ENCODE data around the gene DNAH14.
"Not testable (repeated sequence)": the region's sequence is repeated elsewhere in the genome, so short reads cannot be mapped to it uniquely, and the experiment has no call there.

DNAH14 gene

DNA sequence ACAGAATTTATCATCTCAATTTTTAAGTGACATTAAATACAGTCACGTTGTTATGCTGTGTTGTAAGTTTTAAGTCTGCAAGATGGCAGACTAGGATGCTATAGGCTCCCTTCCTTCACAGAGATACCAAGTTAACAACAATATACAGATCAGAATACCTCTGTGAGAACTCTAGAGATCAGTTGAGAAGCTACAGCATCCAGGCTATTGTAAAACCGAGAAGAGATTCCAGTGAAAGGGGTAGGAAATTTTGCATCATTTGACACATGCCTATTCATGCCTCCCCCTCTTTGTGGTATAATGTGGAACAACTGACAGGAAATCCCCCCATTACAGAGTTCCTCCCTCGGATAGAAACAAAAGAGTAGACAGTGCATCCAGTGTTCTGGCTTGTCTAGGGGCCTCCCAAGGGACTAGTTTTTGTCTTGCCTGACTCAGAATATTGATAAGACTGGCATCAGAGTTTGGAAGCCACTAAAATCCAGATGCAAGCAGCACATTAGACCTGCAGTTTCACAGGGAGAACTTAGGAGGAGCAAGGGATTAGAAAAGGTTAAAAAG is 417.7 kb downstream of the DNAH14 start:
- no peak for DNase-seq (ENCODE audit: low spot score)

- no peak for DNase-seq (ENCODE audit: low spot score)
These were observed 418.9 kb downstream of the DNAH14 start for GRCh38 chr1:225348400-225348799.

DNA sequence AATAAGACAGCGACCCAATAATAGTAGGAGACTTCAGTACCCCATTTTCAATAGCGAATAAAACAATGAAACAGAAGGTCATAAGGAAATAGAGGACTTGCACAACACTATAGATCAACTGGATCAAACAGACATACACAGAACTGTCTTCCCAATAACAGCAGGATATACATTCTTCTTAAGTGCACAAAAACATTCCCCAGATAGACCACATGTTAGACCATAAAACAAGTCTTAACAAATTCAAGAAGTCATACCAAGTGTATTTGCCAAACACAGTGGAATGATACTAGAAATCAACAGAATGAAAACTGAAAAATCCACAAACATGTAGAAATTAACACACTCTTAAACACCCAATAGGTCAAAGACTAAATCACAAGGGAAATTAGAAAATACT is 420.4 kb downstream of the DNAH14 start:
- no peak for DNase-seq (ENCODE audit: low spot score)

- DNase-seq (ENCODE audit: low spot score): no peak
These were observed 421.4 kb downstream of the DNAH14 start for GRCh38 chr1:225350872-225351271.

DNA sequence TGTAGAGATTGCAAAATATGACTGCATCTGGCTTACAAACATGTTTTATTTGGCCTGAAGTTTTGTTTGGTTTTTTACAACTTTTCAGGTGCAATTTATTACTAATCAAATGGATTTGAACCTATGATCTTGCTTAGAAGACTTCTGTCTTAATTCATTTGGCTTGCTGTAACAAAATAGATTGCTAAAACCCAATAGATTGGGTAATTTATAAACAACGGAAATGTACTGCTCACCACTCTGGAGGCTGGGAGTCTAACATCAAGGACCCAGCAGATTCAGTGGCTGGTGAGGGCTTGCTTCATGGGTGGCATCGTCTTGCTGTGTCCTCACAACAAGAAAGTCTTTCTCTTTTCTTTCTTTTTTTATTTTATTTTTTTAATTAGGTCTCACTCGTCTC is 425.4 kb downstream of the DNAH14 start:
- DNase-seq (ENCODE audit: low spot score): no peak

GRCh38 chr1:225355863-225356262 is 426.4 kb downstream of the DNAH14 start:
- DNase-seq (ENCODE audit: low spot score): no peak

DNA sequence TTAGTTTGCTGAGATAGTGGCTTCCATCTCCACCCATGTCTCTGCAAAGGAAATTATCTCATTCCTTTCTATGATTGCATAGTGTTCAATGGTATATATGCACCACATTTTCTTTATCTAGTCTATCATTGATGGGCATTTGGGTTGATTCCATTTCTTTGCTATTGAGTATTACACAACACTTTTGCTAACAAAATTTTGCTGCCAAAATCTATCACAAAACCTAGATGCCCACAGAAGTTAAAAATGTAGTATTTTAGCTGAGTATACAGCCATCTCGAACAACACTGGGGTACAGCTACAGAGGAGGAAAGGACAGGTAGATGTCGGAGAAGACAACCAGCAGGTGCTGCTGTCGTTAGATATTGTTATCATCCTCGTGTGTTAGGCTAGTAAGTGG is 430.6 kb downstream of the DNAH14 start:
- no peak for DNase-seq (ENCODE audit: low spot score)

DNA sequence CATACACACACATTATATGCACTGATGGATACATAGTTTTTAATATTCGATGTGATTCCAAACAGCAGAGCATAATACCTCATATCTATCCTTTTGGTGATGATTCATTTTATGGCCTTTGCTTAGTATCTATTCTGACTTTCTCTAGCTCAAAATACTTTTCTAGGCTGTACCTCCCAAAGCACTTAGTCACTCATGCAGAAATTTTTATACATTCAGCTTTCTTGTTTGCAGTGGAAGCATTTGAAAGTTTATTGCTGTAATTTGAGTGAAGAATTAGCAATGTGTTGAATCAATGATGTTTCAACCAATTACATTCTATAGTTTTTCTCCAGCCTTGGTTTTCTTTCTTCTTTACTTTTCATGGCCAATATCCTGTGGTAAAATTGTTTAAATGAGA is 431.7 kb downstream of the DNAH14 start:
- no peak for DNase-seq (ENCODE audit: low spot score)

DNA sequence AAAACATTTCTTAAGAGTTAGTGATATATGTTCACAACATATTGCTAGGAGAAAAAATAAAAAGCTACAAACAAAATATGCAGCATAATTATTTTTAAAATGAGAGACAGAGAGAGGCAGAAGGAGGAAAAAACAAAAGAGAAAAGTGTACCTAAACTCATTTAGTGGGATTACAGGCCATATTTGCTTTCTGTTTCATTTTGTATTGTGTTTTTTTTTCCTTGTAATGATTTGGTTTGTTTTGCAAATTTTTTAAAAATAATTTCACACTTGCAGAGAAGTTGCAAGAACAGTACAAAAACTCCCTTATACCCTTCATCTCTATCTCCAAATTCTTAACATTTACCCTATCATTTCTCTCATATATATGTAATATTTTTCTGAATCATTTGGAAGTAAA is 433.3 kb downstream of the DNAH14 start:
- DNase-seq (ENCODE audit: low spot score): no peak

GRCh38 chr1:225364439-225364838 is 435.0 kb downstream of the DNAH14 start:
- DNase-seq (ENCODE audit: low spot score): no peak

- no peak for DNase-seq (ENCODE audit: low spot score)
These were observed 436.5 kb downstream of the DNAH14 start for GRCh38 chr1:225366018-225366417.

DNA sequence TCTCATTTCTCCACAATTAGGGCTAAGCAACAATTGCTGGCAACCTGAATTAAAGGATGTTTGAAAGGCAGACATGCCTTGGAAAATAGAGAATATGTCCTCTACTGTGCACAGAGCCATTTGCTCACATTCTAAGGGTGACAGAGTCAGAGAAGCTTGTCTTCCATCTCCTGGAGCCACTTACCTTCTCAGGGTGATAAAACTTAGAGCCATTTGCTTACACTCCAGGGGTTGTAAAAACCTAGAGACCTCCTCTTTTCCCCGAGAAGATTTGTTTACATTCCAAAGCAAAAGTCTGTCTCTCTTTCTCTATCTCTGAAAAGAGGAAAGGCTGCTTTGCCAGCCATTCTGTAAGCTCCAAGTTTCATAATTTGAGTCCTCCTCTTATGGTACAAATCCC is 437.1 kb downstream of the DNAH14 start:
- no peak for DNase-seq (ENCODE audit: low spot score)

DNA sequence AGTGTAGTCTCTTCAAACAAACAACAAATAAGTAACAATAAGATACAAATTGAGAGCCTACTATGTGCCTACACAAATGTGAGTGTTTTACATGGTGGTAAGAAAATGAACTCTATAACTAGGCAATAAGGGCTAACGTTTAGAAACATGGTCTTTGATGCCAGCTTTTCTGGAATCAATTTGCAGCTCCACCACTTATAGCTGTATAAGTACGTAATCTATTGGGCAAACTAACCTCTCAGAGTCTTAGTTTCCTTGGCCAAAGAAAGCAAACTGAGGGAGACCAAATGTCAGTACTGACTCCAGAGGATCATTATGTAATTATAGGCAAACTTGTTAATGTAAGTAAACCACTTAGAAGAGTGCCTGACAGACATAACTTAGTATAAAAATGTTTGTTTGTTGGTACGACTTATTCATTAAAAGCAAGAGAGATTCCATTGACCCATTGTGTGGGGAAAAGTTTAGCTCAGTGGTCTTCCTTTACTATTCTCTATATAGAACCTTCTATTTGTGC is 438.6 kb downstream of the DNAH14 start:
- DNase-seq (ENCODE audit: low spot score): no peak

DNA sequence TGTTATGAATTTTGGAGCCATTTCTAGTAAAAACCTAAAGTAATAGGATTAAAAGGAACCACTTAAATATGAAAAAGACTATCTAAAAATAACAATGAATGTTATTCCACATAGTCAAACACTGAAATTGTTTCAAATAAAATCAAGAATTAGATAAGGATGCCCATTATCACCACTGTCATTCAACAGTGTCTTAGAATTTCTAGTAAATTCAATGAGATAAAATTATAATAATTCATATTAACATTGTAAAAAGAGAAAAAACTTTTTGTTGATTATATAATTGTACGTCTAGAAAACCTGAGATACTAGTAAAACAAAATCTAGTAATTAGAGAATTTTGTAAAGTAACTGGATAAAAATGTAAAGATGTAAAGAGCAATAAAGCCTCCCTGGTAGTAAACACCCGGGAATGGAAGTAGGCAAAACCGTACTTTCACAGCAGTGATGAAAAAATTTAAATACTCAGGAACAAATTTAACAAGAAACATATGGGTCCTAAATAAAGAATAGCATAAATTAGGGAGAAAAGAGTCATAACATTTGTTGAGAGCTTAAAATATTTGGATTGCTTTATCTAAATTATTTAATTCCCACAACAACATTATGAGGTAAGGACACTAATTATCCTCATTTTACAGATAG is 442.0 kb downstream of the DNAH14 start:
- no peak for DNase-seq (ENCODE audit: low spot score)

DNA sequence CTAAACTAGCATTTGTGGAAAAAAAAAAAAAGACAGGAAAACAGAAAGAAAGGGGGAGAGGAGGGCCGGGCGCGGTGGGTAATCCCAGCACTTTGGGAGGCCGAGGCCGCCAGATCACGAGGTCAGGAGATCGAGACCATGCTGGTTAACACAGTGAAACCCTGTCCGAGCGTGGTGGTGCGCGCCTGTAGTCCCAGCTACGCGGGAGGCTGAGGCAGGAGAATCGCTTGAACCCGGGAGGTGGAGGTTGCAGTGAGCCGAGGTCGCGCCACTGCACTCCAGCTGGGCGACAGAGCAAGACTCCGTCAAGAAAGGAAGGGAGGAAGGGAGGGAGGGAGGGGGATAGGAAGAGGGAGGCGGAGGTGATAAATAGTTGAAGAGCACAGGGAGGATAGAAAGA is 443.7 kb downstream of the DNAH14 start:
- DNase-seq (ENCODE audit: low spot score): no peak

DNA sequence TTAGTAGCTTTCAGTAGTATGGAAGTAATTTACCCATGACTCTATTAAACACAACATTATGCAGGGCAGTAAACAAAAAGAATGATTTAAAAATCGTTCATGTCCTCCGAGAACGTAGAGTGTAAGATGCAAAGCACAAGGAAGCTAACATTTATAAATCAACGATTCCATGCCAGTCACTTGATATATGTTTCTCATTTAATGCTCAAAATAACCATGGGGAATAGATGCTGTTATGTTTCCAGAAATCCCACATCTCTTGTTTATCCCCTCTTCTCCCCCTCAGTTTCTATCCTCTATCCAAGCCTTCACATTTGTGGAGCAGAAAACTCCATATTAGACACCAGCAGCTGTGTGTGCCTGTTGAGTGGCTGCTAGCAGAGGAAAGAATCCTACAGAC is 445.5 kb downstream of the DNAH14 start:
- no peak for DNase-seq (ENCODE audit: low spot score)

GRCh38 chr1:225378880-225379279 is 449.4 kb downstream of the DNAH14 start:
- no peak for DNase-seq (ENCODE audit: low spot score)

DNA sequence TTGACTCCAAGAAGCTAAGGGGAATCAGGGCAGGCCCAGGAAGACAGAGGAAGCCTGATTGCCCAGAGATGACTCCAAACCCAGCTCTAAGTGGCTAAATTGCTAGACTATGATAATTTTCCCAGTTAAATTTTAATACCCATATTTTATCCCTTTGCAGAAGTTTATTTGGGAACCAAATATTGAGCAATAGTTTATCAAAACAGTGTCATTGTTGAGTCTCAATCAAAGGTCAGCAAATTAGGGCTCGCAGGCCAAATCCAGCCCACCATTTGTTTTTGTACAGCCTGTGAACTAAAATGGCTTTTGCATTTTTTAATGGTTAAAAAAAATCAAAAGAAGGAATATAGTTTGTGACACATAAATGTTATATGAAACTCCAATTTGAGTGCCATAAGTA is 451.2 kb downstream of the DNAH14 start:
- DNase-seq (ENCODE audit: low spot score): no peak

GRCh38 chr1:225386860-225387259 is 457.4 kb downstream of the DNAH14 start:
- DNase-seq (ENCODE audit: low spot score): not testable (repeated sequence)

DNA sequence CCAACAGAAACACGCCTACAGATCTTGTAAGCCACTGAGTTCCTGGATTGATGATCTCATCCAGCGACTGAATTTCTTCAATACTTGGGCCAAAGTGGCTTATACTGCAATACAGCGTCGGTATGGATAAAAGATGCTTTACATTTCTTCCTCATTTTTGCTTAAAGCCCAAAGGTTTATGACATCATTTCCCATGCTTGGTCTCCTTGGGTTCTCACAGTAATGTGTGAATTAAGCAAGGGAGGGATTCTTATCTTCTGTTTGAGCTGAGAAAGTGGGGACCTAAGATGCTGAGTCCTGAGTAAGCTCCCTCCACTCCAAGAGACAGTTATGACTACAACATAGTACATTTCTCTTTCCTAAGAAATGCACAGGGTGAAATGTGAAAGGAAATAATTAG is 458.9 kb downstream of the DNAH14 start:
- DNase-seq (ENCODE audit: low spot score): no peak

DNA sequence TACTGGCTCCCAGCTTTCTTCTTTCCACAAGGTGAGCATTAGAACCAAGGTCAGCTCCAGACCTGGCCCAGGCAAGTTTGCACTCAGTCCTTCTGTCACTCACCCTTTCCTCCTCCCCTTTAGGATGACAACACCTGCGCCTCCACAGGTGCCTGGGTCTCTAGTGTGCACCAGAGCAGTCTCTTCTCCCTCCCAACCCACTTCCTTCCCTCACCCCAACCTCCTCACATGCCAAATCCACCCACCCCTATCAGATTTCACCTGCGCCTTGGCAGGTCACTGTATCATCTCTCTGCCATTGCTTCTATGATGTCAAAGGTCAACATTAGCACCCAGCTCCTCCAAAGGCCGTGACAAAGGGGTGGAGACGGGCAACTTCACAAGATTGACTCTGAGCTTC is 460.4 kb downstream of the DNAH14 start:
- DNase-seq (ENCODE audit: low spot score): no peak

- no peak for DNase-seq (ENCODE audit: low spot score)
These were observed 466.9 kb downstream of the DNAH14 start for GRCh38 chr1:225396357-225396756.

- DNase-seq (ENCODE audit: low spot score): no peak
These were observed 471.5 kb downstream of the DNAH14 start for GRCh38 chr1:225400968-225401367.

All from RKO (cell line).